NCI-H2227 (cell line): ENCODE data around the gene DGKB.
A peak's percentile ranks its signal among the peaks of the same experiment; 100 is the strongest.
"Not testable (repeated sequence)": the region's sequence is repeated elsewhere in the genome, so short reads cannot be mapped to it uniquely, and the experiment has no call there.

Source experiments
- DNase-seq: peaks from one replicate; lab custom pipeline; 2025; ENCODE audit not compliant: unreplicated experiment; lab: John Stamatoyannopoulos, UW

DGKB gene

DNA sequence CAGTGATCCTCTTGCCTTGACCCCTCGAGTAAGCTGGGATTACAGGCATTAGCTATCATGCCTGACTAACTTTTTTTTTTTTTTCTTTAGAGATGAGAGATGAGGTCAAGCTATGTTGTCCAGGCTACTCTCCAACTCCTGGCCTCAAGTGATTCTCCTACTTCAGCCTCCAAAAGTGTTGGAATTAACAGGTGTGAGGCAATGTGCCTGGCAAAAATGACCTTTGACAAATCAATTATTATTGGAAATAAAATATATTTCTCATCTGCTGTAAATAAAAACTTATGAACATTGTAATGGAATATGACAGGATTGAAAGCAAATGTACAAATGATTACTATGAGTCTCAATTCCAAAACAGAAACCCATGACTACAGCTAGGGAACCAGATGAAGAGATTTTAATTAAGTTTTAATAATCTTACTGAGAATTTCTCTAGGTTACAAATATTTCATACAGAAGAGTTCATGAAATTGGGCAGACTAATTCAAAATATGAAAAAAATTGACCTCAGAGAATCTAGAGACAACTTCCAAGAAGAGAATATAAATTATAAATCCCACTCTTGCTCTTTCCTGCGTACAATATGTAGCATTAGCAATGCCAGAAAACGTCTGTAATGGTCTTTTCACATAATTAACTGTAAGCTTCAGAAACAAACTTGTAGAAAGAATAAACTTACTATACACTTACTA, 414.7 kb downstream of the DGKB start:
- no peak for DNase-seq

DNA sequence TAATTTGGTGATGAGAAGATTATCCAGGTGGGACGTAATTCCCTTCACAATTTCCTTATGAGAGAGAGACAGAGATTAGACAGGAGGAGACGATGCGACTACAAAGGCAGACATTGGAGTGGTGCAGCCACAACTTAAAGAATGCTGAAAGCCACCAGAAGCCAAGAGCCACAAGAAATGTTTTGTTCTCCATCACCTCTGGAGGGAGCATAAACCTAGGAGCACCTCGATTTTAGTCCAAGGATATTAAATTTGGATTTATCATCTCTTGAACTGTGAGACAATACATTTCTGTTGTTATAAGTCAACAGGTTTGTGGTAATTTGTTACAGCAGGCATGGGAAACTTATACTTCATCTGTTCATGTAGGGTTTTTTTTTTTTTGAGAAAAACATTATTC, 418.9 kb downstream of the DGKB start:
- no peak for DNase-seq

- DNase-seq, result no peak
Observed at GRCh38 chr7:14480281-14480680, 422.3 kb downstream of the DGKB start.

DNA sequence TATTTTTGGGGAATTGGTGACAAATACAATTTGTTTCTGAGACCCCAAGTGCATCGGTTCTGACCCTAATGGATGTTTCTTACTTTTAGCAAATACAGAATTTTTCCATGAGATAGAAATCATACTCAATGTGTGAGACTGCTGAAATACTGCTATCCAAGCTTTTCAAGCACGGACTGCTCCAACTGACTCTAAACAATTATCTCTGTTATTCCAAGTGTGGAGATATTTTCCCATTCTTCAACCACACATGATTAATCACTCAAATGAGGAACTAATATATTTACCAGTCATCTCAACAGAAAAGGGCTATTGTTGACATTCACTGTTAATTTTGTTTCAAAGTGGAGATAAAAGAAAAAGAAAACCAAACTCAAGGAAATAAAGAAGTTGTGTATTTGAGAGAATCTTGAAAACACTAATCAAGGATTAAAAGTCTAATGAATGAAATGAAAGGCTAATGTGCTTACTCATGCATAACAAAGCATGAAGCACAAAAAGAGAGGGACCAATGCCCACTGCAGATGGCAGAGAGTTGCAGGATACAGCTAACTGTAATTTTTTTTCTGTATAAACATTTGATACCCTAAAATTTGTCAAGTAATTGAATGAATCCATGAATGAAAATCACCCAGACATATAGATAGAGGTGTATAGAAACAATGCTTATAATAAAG, 423.6 kb downstream of the DGKB start:
- no peak for DNase-seq

GRCh38 chr7:14461716-14462115, 440.8 kb downstream of the DGKB start:
- DNase-seq, result not testable (repeated sequence)

- not testable (repeated sequence) for DNase-seq
Observed at GRCh38 chr7:14458846-14459245, 443.7 kb downstream of the DGKB start.

- DNase-seq, result peak; percentile 86
Observed at GRCh38 chr7:14457568-14458453, 444.7 kb downstream of the DGKB start.

- DNase-seq, result no peak
Observed at GRCh38 chr7:14449291-14449690, 453.3 kb downstream of the DGKB start.

DNA sequence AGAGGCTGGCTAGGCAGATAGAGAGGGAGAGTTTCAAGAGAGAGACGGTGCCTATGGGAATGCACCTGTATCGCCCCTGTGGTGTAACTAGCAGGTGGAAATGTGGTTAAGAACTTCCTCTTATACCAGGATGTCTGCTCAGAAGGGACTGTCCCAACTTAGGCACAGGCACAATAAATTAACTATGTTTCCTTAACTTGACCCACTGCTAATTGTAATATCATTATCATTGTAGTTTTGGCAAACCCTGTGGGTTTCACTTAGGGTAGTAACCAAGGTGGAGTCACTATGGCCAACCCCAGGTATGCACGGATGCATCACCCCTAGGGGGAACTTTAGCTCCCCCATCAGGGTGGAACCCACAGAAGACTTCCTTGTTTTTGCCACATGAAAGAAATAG, 455.7 kb downstream of the DGKB start:
- DNase-seq, result no peak

DNA sequence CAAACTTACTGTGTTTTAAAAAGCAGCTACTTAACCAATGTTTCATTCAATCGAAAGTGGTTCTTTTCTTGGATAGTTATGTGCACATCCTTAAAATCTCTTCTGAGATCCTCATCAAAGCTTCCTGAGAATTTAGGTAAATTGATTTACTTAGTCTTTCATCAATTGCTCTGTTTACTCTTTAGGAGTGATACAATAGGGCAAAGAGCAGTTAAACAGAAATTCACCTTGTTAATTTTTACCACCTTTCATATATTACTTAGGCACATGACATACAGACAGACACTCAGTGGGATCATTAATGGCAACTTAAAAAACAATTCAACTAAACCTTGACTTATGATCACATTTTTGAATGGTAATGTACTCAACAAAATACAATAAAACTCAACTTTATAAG, 456.3 kb downstream of the DGKB start:
- DNase-seq, result no peak

- DNase-seq, result no peak
Observed at GRCh38 chr7:14438366-14438765, 464.2 kb downstream of the DGKB start.

GRCh38 chr7:14436878-14437277, 465.7 kb downstream of the DGKB start:
- DNase-seq, result no peak

DNA sequence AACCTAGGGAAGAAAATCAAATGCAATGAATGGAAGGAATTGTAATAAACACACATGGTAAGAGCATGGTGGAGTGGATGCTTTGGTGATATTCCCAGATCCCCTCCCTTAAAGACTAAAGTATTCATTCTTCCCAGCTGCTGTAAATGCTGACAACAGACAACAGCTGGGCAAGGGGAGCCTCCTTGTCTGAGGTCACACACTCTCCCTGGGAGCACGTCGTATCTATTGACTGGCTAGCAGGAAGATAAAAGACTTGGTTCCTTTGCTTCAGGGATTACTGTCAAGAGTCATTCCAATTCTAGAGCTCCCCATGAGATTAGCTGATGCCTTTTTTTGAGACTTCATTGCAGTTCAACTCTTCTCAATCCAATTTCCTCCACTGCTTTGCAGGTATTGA, 469.6 kb downstream of the DGKB start:
- DNase-seq, result peak; percentile 17

DNA sequence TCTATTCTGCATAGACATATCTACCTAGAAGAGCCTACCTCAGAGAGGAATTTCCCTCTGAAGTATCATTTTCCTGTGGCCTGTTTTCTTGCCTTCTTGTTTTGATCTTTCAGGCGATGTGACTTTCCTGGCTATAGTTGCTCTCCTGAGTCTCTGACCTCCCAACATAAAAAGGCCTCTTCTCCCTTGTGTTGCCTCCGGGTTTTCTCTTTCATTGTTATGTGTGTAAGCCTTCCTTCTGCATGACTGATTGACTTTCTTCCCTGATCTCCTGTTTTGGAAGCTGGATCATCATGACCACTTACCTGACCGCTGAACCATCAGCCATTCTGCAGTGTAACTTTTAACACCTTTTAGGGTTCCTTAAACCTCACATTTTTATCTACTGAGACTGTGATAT, 471.6 kb downstream of the DGKB start:
- no peak for DNase-seq

- DNase-seq, result no peak
Observed at GRCh38 chr7:14425559-14425958, 477.0 kb downstream of the DGKB start.

- DNase-seq, result no peak
Observed at GRCh38 chr7:14424675-14425074, 477.9 kb downstream of the DGKB start.

- no peak for DNase-seq
Observed at GRCh38 chr7:14420768-14421167, 481.8 kb downstream of the DGKB start.

- DNase-seq, result no peak
Observed at GRCh38 chr7:14419531-14419930, 483.0 kb downstream of the DGKB start.

GRCh38 chr7:14418633-14419032, 483.9 kb downstream of the DGKB start:
- no peak for DNase-seq

- no peak for DNase-seq
Observed at GRCh38 chr7:14414274-14414986, 488.1 kb downstream of the DGKB start.
